Right lobe of liver (tissue), 6 donors: ENCODE data around the gene FTSJ1. TPM values are rescaled to one million over a fixed set of nuclear protein-coding genes. Genes with fewer than 3 reads are reported as not detected.

ENCODE experiments used
- ATAC-seq, 4 donors: fragments of 200-7000 bp; cut with Tn5 transposase; one replicate each; pipeline ENCODE4 v1.9.1; 2020; ENCODE audit warnings: mild to moderate bottlenecking in 4 of 4, moderate library complexity in 4 of 4
- DNase-seq, 3 donors: peaks; one replicate each; pipeline ENCODE4 v3.0.0-alpha.2; 2020
- H3K27ac ChIP-seq, 3 donors: fragments of 200-600 bp; one replicate each; pipeline ENCODE4 v1.8.0; 2022
- H3K27me3 ChIP-seq, 2 donors: fragments of 200-600 bp; one replicate each; pipeline ENCODE4 v1.8.0; 2022
- H3K36me3 ChIP-seq, 4 donors: fragments of 200-600 bp; sonication (generic) in 1 of 4; one replicate each; pipeline versions ENCODE4 v1.5.1 to v1.8.0; 2017 to 2022; ENCODE audit warnings: control low read depth in 1 of 4
- H3K4me1 ChIP-seq, 4 donors: fragments of 200-600 bp; sonication (generic) in 1 of 4; one replicate each; pipeline versions ENCODE4 v1.5.1 to v1.8.0; 2017 to 2022; ENCODE audit warnings: control low read depth in 1 of 4
- H3K4me3 ChIP-seq, 3 donors: fragments of 200-600 bp; one replicate each; pipeline ENCODE4 v1.8.0; 2022
- H3K9me3 ChIP-seq, 4 donors: fragments of 200-600 bp; sonication (generic) in 1 of 4; one replicate each; pipeline versions ENCODE4 v1.5.1 to v1.8.0; 2017 to 2022; ENCODE audit warnings: control low read depth in 1 of 4
- CTCF ChIP-seq, 4 donors: fragments of 200-600 bp in 3 of 4; fragments of 450-650 bp in 1 of 4; IDR thresholded peaks; one replicate each; pipeline versions ENCODE4 v1.5.1 to v1.8.0; 2016 to 2022; ENCODE audit warnings: antibody characterized with exemption in 4 of 4, mild to moderate bottlenecking in 2 of 4
- POLR2A ChIP-seq: fragments of 450-650 bp; IDR thresholded peaks from one replicate; pipeline ENCODE4 v1.6.1; 2017; ENCODE audit warnings: antibody characterized with exemption, mild to moderate bottlenecking
- WGBS: methylation state at CpG from one replicate; pipeline ENCODE4 v1.1.6; 2018; ENCODE audit warnings: low coverage, low lambda C conversion rate; ENCODE audit not compliant: insufficient coverage; ENCODE audit errors: missing lambda C conversion rate; 5-methylcytosine and 5-hydroxymethylcytosine counted together
- intact Hi-C, 2 donors: fragments of 100-400 bp; cut with DNase I; formaldehyde crosslinking; loops; one replicate each; pipeline versions ENCODE4 v1.11.2 to v1.14.1; 2022
- total RNA-seq, 6 experiments: library from RNA; depleted of rRNA in 2 of 6; stranded (reverse); fragments of >200 nt in 2 of 6; fragmentation: NEBNext Ultra II Directional in 3 of 6; extraction: Animal tissue kit (Norgen Biotek cat#: 25700) in 3 of 6; gene quantifications; one replicate each; pipeline versions ENCODE4 v1.1.0 to v1.2.4, GENCODE V29; 2016 to 2023
- donor health status: DM: no; HTN: yes; CAD: no.
- donor health status: DM: no; HTN: no; CAD: no.
- donor health status: DM: no; HTN: no; CAD: no.
- donor health status: DM: no; HTN: yes; CAD: no.
- donor health status: DM: no; HTN: yes; CAD: no.

Gene FTSJ1
- total RNA-seq, 6 experiments from 2014 or later, result 9.9 to 30.4 (median 12.5) TPM

GRCh38 chrX:48532161-48532560, 56.2 kb downstream of the FTSJ1 start:
- Histone ChIP-seq H3K9me3 (no peaks in the 10 kb centered on the region), H3K27ac (no peak overlapping the region), H3K4me1 (no peaks in the 10 kb centered on the region), H3K36me3 (peaks cover 0 to 12% (median 7%) of the 10 kb centered on the region in 4 donors), H3K4me3 (no peak overlapping the region), H3K27me3 (no peaks in the 10 kb centered on the region)
- whole genome bisulfite sequencing, result no CpG with 5 or more reads among the region's 1 CpG
- ATAC-seq (no peak), DNase-seq (no peak)
- intact Hi-C loops, result no loop called here
- no peak for TF ChIP-seq CTCF (IDR thresholded peaks at IDR 0.05)
- TF ChIP-seq POLR2A, result no peak

GRCh38 chrX:48533165-48533564, 57.2 kb downstream of the FTSJ1 start:
- TF ChIP-seq CTCF (IDR thresholded peaks at IDR 0.05) (no peak), POLR2A (no peak)
- 85% methylated on average over 3 of the region's 3 CpGs for WGBS
- no peak overlapping the region for H3K4me3 ChIP-seq
- DNase-seq (no peak), ATAC-seq (no peak)
- no peak overlapping the region for H3K27ac ChIP-seq
- H3K4me1 ChIP-seq, result no peaks in the 10 kb centered on the region
- no peaks in the 10 kb centered on the region for H3K9me3 ChIP-seq
- peaks cover 0 to 2% (median 1%) of the 10 kb centered on the region in 4 donors for H3K36me3 ChIP-seq
- H3K27me3 ChIP-seq, result no peaks in the 10 kb centered on the region
- intact Hi-C loops, result no loop called here

Other genes with a start within 250 kb of the FTSJ1 start
- not detected for gene SSX1, start 220.8 kb upstream of the FTSJ1 start, total RNA-seq
- gene SSX3, start 119.5 kb upstream of the FTSJ1 start, total RNA-seq, result not detected
- not detected for gene SSX4, start 92.7 kb upstream of the FTSJ1 start, total RNA-seq
- not detected for gene SSX4B, start 64.2 kb upstream of the FTSJ1 start, total RNA-seq
- gene SLC38A5, start 5.9 kb upstream of the FTSJ1 start, total RNA-seq, result 1 to 10 TPM in 1 of 6 experiments, under 1 TPM in 4, not detected in 1; 0.22 to 1.4 (median 0.37) TPM
- gene PORCN, start 32.8 kb downstream of the FTSJ1 start, total RNA-seq, result 1 to 10 TPM; 1.7 to 6.1 (median 1.9) TPM
- 100 to 1,000 TPM; 150 to 276 (median 225) TPM for gene EBP, start 45.6 kb downstream of the FTSJ1 start, total RNA-seq
- 1 to 10 TPM; 4.3 to 7.5 (median 5.6) TPM for gene TBC1D25, start 63.5 kb downstream of the FTSJ1 start, total RNA-seq
- gene RBM3, start 98.3 kb downstream of the FTSJ1 start, total RNA-seq, result 10 to 100 TPM; 14.7 to 69.0 (median 57.7) TPM
- gene WDR13, start 121.3 kb downstream of the FTSJ1 start, total RNA-seq, result 100 to 1,000 TPM in 2 of 6 experiments, 10 to 100 TPM in 4; 46.5 to 193 (median 80.8) TPM
- gene WAS, start 207.6 kb downstream of the FTSJ1 start, total RNA-seq, result 1 to 10 TPM; 2.4 to 7.2 (median 4.8) TPM
- gene SUV39H1, start 220.5 kb downstream of the FTSJ1 start, total RNA-seq, result 10 to 100 TPM in 1 of 6 experiments, 1 to 10 TPM in 5; 2.2 to 10.8 (median 3.5) TPM